Gastroesophageal sphincter (tissue), 3 donors: ENCODE measurements around the gene LRRC4.

ENCODE experiments used
- CTCF ChIP-seq, 4 experiments: fragments of 200-600 bp in 2 of 4; fragments of 450-650 bp in 2 of 4; sonication (generic) in 1 of 4; IDR thresholded peaks; one replicate each; pipeline ENCODE4 v1.5.1; 2017 to 2019; ENCODE audit warnings: antibody characterized with exemption in 4 of 4, mild to moderate bottlenecking in 2 of 4, moderate library complexity in 2 of 4
- POLR2A ChIP-seq, 2 donors: fragments of 450-650 bp; IDR thresholded peaks; one replicate each; pipeline ENCODE4 v1.6.1; 2017; ENCODE audit warnings: antibody characterized with exemption in 2 of 2, mild to moderate bottlenecking in 2 of 2, moderate library complexity in 1 of 2
- POLR2AphosphoS5 ChIP-seq: sonication (generic); formaldehyde crosslinking; IDR thresholded peaks from one replicate; pipeline ENCODE4 v1.6.1; 2017; ENCODE audit warnings: antibody characterized with exemption

GRCh38 chr7:128067983-128068382, 36.7 kb upstream of the LRRC4 start:
- TF ChIP-seq CTCF (IDR thresholded peaks at IDR 0.05) (no peak), POLR2A (IDR thresholded peaks at IDR 0.05) (no peak), POLR2AphosphoS5 (no peak)
